ENCODE data around the gene ATP9B. TPM values are rescaled to one million over a fixed set of nuclear protein-coding genes. Genes with fewer than 3 reads are reported as not detected.

ATP9B gene
- total RNA-seq, 2 donors from 2014 or later, result 15.4 to 17.6 TPM

- no peak overlapping the region for H3K27ac ChIP-seq
- no peak for DNase-seq (ENCODE audit: low spot score)
- TF ChIP-seq CTCF (IDR thresholded peaks at IDR 0.05), result no peak
- no peaks in the 10 kb centered on the region for H3K27me3 ChIP-seq
- no peaks in the 10 kb centered on the region for H3K4me1 ChIP-seq
- H3K36me3 ChIP-seq, result peaks cover 28% of the 10 kb centered on the region
- H3K9me3 ChIP-seq, result no peaks in the 10 kb centered on the region
- H3K4me3 ChIP-seq, result no peak overlapping the region
Observed at GRCh38 chr18:79416022-79416676, 347.0 kb downstream of the ATP9B start.

- TF ChIP-seq CTCF (IDR thresholded peaks at IDR 0.05), result no peak
- peaks cover 32% of the 10 kb centered on the region for H3K36me3 ChIP-seq
- no peak overlapping the region for H3K27ac ChIP-seq
- H3K4me1 ChIP-seq, result no peaks in the 10 kb centered on the region
- DNase-seq (ENCODE audit: low spot score), result no peak
- H3K27me3 ChIP-seq, result no peaks in the 10 kb centered on the region
- no peak overlapping the region for H3K4me3 ChIP-seq
- H3K9me3 ChIP-seq, result no peaks in the 10 kb centered on the region
Observed at GRCh38 chr18:79416677-79417052, 347.5 kb downstream of the ATP9B start.

GRCh38 chr18:79418236-79418635 lies 349.0 kb downstream of the ATP9B start:
- H3K27me3 ChIP-seq, result no peaks in the 10 kb centered on the region
- no peak for TF ChIP-seq CTCF (IDR thresholded peaks at IDR 0.05)
- peaks cover 0 to 2% of the 10 kb centered on the region in 2 donors for H3K4me1 ChIP-seq
- H3K9me3 ChIP-seq, result no peaks in the 10 kb centered on the region
- no peak overlapping the region for H3K4me3 ChIP-seq
- peaks cover 29% of the 10 kb centered on the region for H3K36me3 ChIP-seq
- no peak overlapping the region for H3K27ac ChIP-seq
- DNase-seq (ENCODE audit: low spot score), result no peak

- DNase-seq (ENCODE audit: low spot score), result no peak
- Histone ChIP-seq H3K9me3 (no peaks in the 10 kb centered on the region), H3K27ac (no peak overlapping the region), H3K4me3 (no peak overlapping the region), H3K4me1 (peaks cover 0 to 6% of the 10 kb centered on the region in 2 donors), H3K27me3 (no peaks in the 10 kb centered on the region), H3K36me3 (peaks cover 24% of the 10 kb centered on the region)
- no peak for TF ChIP-seq CTCF (IDR thresholded peaks at IDR 0.05)
Observed at GRCh38 chr18:79418642-79419041, 349.4 kb downstream of the ATP9B start.

- Histone ChIP-seq H3K4me3 (no peak overlapping the region), H3K4me1 (peaks cover 0 to 9% of the 10 kb centered on the region in 2 donors), H3K27ac (no peak overlapping the region), H3K9me3 (no peaks in the 10 kb centered on the region), H3K27me3 (no peaks in the 10 kb centered on the region), H3K36me3 (peaks cover 16% of the 10 kb centered on the region)
- TF ChIP-seq CTCF (IDR thresholded peaks at IDR 0.05), result no peak
- no peak for DNase-seq (ENCODE audit: low spot score)
Observed at GRCh38 chr18:79420033-79420745, 351.0 kb downstream of the ATP9B start.

Measured in right atrium auricular region (tissue), 2 donors.